ENCODE data around the gene TAF1D.

Gene TAF1D

GRCh38 chr11:93717501-93717900 lies 23.8 kb downstream of the TAF1D start:
- DNase-seq (ENCODE audit: extremely low read depth, insufficient read length), result no peak
- no peak for TF ChIP-seq CTCF (IDR thresholded peaks at IDR 0.05; ENCODE audit: insufficient read depth, low read length, poor library complexity, severe bottlenecking)
- Histone ChIP-seq H3K4me3 (replicated peaks; ENCODE audit: low read depth, low read length) (no peak overlapping the region), H3K36me3 (ENCODE audit: control insufficient read depth, insufficient read depth, low read length) (peaks cover 8% of the 10 kb centered on the region), H3K27me3 (replicated peaks; ENCODE audit: control insufficient read depth, insufficient read depth, low read length) (no peaks in the 10 kb centered on the region)

GRCh38 chr11:93715797-93716396 lies 25.4 kb downstream of the TAF1D start:
- Histone ChIP-seq H3K27me3 (replicated peaks; ENCODE audit: control insufficient read depth, insufficient read depth, low read length) (no peaks in the 10 kb centered on the region), H3K4me3 (replicated peaks; ENCODE audit: low read depth, low read length) (no peak overlapping the region), H3K36me3 (ENCODE audit: control insufficient read depth, insufficient read depth, low read length) (peaks cover 8% of the 10 kb centered on the region)
- no peak for DNase-seq (ENCODE audit: extremely low read depth, insufficient read length)
- TF ChIP-seq CTCF (IDR thresholded peaks at IDR 0.05; ENCODE audit: insufficient read depth, low read length, poor library complexity, severe bottlenecking), result no peak

- TF ChIP-seq CTCF (IDR thresholded peaks at IDR 0.05; ENCODE audit: insufficient read depth, low read length, poor library complexity, severe bottlenecking), result no peak
- Histone ChIP-seq H3K27me3 (replicated peaks; ENCODE audit: control insufficient read depth, insufficient read depth, low read length) (no peaks in the 10 kb centered on the region), H3K4me3 (replicated peaks; ENCODE audit: low read depth, low read length) (no peak overlapping the region), H3K36me3 (ENCODE audit: control insufficient read depth, insufficient read depth, low read length) (peaks cover 7% of the 10 kb centered on the region)
- DNase-seq (ENCODE audit: extremely low read depth, insufficient read length), result no peak
These were observed 28.6 kb downstream of the TAF1D start for GRCh38 chr11:93712678-93713077.

GRCh38 chr11:93710239-93710638 lies 31.1 kb downstream of the TAF1D start:
- no peaks in the 10 kb centered on the region for H3K27me3 ChIP-seq (replicated peaks; ENCODE audit: control insufficient read depth, insufficient read depth, low read length)
- peaks cover 4% of the 10 kb centered on the region for H3K36me3 ChIP-seq (ENCODE audit: control insufficient read depth, insufficient read depth, low read length)
- no peak for DNase-seq (ENCODE audit: extremely low read depth, insufficient read length)
- TF ChIP-seq CTCF (IDR thresholded peaks at IDR 0.05; ENCODE audit: insufficient read depth, low read length, poor library complexity, severe bottlenecking), result no peak
- no peak overlapping the region for H3K4me3 ChIP-seq (replicated peaks; ENCODE audit: low read depth, low read length)

DNA sequence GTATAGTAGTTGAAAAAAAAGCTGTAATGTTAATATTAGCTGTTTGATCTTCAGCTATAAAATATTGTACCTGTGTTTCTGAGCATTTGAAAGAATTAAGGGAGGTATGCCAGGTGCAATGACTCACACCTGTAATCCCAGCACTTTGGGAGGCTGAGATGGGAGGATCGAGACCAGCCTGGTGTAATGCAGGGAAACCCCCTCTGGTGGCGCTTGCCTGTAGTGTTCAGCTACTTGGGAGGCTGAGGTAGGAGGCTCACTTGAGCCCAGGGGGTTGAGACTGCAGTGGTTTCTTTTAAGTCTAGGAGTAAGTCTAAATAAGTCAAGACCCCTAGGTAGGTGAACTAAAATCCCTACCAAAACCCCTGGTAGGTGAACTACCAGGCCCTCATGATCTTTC lies 37.1 kb downstream of the TAF1D start:
- no peak for DNase-seq (ENCODE audit: extremely low read depth, insufficient read length)
- Histone ChIP-seq H3K4me3 (replicated peaks; ENCODE audit: low read depth, low read length) (no peak overlapping the region), H3K36me3 (ENCODE audit: control insufficient read depth, insufficient read depth, low read length) (peaks cover 3% of the 10 kb centered on the region), H3K27me3 (replicated peaks; ENCODE audit: control insufficient read depth, insufficient read depth, low read length) (no peaks in the 10 kb centered on the region)
- no peak for TF ChIP-seq CTCF (IDR thresholded peaks at IDR 0.05; ENCODE audit: insufficient read depth, low read length, poor library complexity, severe bottlenecking)

DNA sequence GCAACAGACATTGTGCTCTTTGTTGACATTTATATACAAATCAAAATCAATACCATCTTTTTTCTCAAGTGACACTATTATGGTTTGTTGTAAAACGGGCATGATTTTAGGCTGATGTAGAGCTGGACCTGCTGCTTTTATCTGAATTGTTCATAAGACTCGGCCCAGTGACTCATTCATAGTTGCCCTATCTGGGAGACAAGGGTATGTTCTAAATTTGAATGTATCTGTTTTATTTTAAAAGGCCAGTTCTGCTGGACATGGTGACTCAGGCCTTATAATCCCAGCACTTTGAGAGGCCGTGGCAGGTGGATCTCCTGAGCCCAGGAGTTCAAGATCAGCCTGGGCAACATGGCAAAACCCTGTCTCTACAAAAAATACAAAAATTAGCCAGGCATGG lies 40.5 kb downstream of the TAF1D start:
- DNase-seq (ENCODE audit: extremely low read depth, insufficient read length), result no peak
- Histone ChIP-seq H3K36me3 (ENCODE audit: control insufficient read depth, insufficient read depth, low read length) (peaks cover 12% of the 10 kb centered on the region), H3K4me3 (replicated peaks; ENCODE audit: low read depth, low read length) (no peak overlapping the region), H3K27me3 (replicated peaks; ENCODE audit: control insufficient read depth, insufficient read depth, low read length) (no peaks in the 10 kb centered on the region)
- no peak for TF ChIP-seq CTCF (IDR thresholded peaks at IDR 0.05; ENCODE audit: insufficient read depth, low read length, poor library complexity, severe bottlenecking)

All from GM06990 (cell line).